Activated CD4-positive, CD25-positive, alpha-beta regulatory T cell treated with anti-CD3 and anti-CD28 coated beads, Interleukin-2, amount 50 U/mL, for 72 hours (primary cell): ENCODE results near the gene SFR1.
"Not testable (repeated sequence)": the region's sequence is repeated elsewhere in the genome, so short reads cannot be mapped to it uniquely, and the experiment has no call there.

Source experiments
- DNase-seq: peaks from one replicate; pipeline ENCODE4 v3.0.0; 2021

SFR1 gene

DNA sequence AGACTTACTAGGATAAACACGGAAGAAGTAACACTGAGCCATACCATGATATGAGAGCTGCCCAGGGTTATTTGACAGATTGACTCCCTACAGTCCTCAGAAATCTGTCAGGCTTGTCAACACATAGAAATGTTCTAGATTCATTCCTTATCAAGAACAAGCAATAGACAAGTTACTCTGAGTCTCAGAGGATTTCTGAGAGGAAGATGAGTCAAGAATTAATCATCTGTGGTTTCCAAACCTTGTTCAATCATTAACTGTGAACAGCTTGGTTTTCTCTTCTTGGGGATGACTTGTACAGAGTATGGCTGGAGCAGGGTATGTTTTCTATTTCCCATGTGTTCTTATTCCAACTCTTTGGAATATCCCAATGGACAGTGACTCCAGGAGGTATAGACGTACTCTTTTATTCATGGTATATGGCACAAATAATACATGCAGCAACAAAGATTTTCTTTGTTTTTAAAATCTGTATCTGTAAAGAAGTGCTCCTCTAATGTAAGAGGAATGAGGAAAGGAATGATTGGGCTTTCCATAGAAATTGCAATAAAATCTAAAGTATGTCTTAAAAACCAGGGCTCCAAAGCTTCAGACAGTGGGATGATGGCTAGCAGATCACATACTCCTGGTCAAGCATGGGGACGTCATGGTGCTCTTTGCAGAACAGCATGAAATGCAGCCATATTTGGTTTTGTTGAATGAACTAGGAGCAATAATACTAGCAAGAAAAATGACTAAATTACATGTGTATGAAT is 11.9 kb upstream of the SFR1 start:
- DNase-seq: no peak

- DNase-seq: no peak
Measured at GRCh38 chr10:104113376-104113956, 8.5 kb upstream of the SFR1 start.

- no peak for DNase-seq
Measured at GRCh38 chr10:104117839-104118323, 4.1 kb upstream of the SFR1 start.

GRCh38 chr10:104119996-104120395 is 2.0 kb upstream of the SFR1 start:
- DNase-seq: no peak

DNA sequence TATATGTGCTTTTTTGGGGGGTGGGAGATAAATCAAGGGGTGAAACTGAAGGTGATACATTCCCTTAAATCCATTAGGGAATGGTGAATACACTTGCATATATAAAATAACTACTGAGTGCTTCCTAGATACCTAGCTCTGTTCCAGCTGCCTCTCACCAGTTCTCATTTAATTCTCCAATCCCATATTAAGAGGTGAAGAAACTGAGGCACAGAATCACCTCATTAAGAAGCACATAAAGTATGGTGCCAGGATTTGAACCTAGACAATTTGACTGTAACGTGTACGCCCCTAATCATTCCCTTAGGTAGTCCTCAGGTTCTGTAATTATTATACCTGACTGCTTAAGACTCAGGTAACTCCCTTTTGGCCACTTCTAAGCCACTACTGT is 1.5 kb upstream of the SFR1 start:
- no peak for DNase-seq

- peak; percentile 75 for DNase-seq
Measured at GRCh38 chr10:104120903-104121484, 977 bp upstream of the SFR1 start.

DNA sequence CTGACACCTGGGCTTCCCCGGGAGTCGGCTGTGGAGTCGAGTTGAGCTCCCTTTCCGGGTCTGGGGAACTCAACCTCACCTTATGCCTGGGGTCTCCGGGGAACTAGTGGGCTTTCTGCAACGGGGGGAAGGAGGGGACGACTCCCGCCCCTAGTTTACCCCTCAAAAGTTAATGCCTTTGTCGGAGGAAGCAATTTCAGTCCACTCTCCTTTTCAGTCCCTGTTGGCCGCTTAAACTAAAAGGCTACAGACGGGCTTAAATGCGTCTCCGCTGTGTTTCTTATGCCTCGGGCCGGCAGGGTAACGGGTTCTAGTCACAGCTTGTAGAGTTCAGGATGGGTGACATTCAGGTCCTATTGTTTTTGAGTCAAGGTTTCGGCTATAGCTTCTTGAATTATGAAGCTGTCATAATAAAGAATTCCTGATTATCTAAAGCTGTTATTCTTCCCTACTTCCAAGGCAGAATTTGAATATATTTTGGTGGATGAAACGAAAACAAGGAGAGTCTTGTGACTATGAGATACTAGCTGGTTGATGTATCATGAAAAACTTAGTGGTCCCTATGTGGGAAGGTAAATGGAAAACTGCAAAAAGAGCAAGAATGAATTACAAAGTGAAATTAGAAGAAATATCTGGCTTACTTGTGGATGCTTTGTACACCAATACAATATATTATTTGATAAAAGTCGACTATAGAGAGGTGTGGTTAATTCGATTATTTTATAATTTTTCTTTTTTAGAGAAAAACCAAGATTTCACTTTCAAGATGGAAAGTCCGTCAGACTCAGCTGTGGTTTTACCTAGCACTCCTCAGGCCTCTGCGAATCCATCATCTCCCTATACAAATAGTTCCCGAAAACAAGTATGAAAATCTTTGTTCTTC is 495 bp downstream of the SFR1 start:
- no peak for DNase-seq

GRCh38 chr10:104123397-104123796 is 1.4 kb downstream of the SFR1 start:
- DNase-seq: no peak

DNA sequence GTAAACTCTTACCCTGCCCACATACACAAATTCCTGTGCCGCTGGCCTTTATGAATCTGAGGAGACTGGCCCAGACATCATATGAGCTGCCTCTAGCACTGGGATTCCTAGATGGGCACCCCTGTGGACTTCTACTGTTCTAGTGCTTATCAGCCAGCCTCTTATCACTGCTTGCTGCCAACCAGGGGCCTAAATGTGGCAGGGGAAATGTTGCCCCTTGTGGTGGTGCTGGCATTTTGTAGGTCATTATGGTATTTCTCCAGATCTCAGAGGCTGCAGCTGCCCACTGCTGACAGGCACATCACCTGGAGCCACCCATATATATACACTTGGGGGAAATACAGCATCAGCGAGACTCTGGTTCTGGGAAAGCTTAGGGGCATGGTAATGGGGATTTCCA is 5.4 kb downstream of the SFR1 start:
- DNase-seq: no peak

GRCh38 chr10:104128214-104128613 is 6.2 kb downstream of the SFR1 start:
- DNase-seq: no peak

GRCh38 chr10:104130041-104130440 is 8.1 kb downstream of the SFR1 start:
- no peak for DNase-seq

DNA sequence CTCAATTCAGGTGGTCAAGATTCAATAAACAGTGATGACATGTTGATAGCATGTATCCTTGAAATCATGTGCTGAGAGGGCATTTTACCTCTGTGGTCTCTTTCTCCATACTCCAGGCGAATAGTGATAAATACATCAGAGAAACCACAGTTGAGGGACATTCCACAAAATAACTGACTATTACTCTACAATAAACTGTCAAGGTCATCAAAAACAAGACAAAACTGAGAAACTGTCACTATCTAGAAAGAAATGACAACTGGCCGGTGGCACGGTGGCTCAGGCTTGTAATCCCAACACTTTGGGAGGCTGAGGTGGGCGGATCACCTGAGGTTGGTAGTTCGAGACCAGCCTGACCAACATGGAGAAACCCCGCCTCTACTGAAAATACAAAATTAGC is 16.2 kb downstream of the SFR1 start:
- DNase-seq: no peak

GRCh38 chr10:104139221-104139620 is 17.2 kb downstream of the SFR1 start:
- DNase-seq: no peak

DNA sequence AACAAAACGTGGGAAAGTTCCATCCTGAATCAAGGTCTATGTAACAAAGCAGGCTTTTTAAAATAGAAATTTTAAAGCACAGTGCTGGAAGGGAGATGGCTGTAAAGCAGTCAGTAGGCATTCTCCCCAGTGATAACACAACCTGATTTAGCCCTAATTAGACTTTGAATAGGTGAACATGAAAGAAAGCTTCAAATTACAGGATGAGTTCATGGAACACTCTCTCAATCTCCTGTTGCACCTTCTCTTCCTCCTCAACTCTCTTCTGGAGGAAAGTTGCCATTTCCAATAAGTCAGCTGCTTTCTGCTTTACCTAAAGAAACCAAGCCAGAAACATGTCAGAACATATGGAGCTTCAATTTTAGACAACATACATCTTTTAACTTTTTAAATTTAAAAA is 20.1 kb downstream of the SFR1 start:
- no peak for DNase-seq

DNA sequence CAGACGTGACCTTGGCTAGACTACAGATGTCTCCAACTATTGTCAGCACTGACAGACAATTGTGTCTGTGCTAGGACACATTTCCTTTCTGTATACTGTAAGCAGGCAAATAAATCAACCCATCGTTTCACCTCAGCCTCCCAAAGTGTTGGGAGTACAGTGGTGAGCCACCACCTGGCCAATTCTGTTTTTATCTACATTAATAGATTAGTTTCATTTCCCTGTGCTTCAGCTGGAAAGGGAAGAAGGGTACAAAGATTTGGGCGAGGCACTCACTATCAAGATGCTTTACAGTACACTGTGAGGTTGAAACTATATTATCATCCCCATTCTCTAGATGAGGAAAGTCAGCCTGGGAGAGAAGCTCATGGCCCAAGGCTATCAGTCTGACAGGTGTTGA is 21.9 kb downstream of the SFR1 start:
- no peak for DNase-seq

GRCh38 chr10:104144931-104145330 is 23.0 kb downstream of the SFR1 start:
- no peak for DNase-seq

GRCh38 chr10:104146882-104147281 is 24.9 kb downstream of the SFR1 start:
- DNase-seq: no peak

GRCh38 chr10:104150139-104150538 is 28.2 kb downstream of the SFR1 start:
- no peak for DNase-seq

DNA sequence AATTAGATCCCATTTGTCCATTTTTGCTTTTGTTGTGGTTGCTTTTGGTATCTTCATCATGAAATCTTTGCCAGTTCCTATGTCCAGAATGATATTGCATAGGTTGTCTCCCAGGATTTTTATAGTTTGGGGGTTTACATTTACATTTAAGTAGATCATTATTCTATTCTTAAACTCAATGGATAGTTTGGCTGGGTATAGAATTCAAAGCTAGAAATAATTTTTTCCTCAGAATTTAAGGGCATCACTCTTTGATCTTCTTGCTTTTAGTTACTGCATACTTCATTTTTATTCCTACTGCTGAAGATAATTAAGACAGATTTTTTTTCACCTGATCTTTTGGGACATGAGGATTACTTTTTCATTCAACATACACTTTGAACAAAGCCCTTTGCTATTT is 29.8 kb downstream of the SFR1 start:
- DNase-seq: no peak

DNA sequence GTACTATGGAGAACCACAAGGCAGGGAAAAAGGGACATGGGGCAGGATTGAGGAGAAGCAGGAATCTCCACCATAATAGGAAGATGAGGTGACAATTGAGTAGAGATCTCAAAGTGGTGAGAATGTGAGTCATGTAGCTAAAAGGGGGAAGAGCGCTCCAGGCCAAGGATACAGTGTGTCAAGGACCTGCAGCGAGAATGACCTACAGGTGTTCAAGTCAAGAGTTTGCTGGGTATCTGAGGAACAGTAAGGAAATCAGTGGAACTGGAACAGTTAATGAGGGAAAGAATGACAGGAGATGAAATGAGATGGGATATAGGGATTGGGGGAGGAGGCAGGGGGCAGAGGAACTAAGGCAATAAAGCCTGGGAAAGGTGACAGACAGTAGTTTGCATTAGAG is 33.6 kb downstream of the SFR1 start:
- no peak for DNase-seq

- DNase-seq: no peak
Measured at GRCh38 chr10:104170610-104171254, 48.8 kb downstream of the SFR1 start.

- not testable (repeated sequence) for DNase-seq
Measured at GRCh38 chr10:104174136-104174535, 52.2 kb downstream of the SFR1 start.
